HUDEP-2 (cell line): ENCODE results near the gene FSTL3.
"Not testable (repeated sequence)": the region's sequence is repeated elsewhere in the genome, so short reads cannot be mapped to it uniquely, and the experiment has no call there.

Experiments used
- DNase-seq, 76 experiments: peaks; one replicate each; lab custom pipeline; 2025; ENCODE audit not compliant: unreplicated experiment in 76 of 76; lab: John Stamatoyannopoulos, UW

FSTL3 gene

GRCh38 chr19:660793-661426, 15.3 kb upstream of the FSTL3 start:
- no peak for DNase-seq

GRCh38 chr19:661427-662196, 14.6 kb upstream of the FSTL3 start:
- peak in 42 of 76 experiments; percentile 13 to 70 (median 44) for DNase-seq

- peak in 50 of 76 experiments; percentile 8 to 60 (median 34) for DNase-seq
These were observed 13.8 kb upstream of the FSTL3 start for GRCh38 chr19:662207-662961.

DNA sequence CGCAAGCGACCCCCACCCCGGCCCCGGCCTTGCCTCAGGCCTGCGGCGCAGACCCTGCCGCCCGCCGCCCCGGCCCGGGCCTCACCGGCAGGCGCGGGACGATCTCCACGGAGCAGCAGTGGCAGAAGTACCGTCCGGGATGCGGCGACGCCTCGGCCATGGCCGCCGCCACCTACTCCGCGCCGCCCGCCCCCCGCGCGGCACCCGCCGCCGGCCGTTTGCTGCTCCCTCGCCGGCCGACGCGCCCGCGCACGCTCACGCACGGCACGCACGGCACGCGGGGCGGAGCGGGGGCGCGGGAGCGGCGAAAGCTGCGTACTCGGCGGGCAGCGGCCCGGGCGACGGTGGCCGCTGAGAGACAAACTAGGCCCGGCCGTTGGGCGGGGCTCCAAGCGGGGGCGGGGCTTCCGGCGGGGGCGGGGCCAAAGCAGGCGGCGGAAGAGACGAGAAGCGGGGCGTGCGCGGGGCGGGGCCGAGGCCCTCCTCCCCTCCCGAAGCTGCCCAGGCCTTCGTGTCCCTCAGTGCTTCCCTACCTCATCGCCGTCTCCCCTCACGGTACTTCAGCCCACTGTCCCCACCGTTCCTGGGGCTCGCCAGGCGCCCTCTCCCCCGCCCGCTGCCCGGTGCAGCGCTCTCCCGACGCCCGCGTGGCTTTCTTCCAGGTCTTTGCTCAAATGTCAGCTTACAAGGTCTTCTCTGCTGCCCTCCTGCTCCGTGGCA, 13.1 kb upstream of the FSTL3 start, which contains the start of gene RNF126:
Gene RNF126 (minus strand): TSS at position 253 of the 720 bp plus-strand sequence. CDS start 93 bp downstream, at position 160.
- peak in 72 of 76 experiments; percentile 49 to 98 (median 92) for DNase-seq

GRCh38 chr19:663682-664117, 12.5 kb upstream of the FSTL3 start:
- DNase-seq: no peak

DNA sequence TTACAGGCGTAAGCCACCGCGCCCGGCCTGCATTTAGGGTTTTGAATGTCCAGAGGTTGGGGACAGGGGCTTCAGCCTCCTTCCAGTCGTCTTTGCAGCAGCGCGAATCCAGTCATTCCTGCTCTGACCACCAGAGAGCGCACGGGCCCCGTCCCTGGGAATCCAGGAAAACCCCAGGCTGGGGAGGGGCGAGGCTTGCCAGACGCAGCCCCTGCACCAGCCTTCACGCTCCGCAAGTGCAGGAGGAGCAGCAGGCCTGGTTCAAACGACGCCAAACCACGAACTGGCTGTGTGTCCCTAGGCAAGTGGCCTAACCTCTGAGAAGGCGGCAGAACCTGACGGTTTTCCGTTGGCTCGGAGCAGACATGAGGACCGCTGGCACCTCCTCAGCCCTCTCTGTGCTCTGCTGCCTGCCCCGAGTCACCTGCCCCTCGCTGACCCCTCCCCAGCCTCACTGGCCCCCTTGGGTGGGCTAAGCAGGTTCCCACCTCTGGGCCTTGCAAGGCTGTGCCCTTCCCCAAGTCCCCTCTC, 11.2 kb upstream of the FSTL3 start:
- peak in 60 of 76 experiments; percentile 11 to 80 (median 59) for DNase-seq

DNA sequence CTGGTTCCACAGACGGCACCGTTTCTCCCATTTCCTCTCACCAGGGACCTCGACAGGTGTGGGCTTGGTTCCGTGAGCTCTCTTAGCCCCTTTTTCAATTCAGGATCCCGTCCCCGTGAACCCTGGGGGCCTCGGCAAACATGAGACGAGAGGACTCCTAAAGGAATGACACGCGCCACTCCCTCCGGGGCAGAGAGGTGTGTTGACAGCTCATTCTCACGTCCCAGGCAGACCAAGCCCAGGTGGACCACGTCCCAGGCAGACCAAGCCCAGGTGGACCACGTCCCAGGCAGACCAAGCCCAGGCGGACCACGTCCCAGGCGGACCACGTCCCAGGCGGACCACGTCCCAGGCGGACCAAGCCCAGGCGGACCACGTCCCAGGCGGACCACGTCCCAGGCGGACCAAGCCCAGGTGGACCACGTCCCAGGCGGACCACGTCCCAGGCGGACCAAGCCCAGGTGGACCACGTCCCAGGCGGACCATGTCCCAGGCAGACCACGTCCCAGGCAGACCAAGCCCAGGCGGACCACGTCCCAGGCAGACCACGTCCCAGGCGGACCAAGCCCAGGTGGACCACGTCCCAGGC, 9.1 kb upstream of the FSTL3 start:
- not testable (repeated sequence) for DNase-seq

DNA sequence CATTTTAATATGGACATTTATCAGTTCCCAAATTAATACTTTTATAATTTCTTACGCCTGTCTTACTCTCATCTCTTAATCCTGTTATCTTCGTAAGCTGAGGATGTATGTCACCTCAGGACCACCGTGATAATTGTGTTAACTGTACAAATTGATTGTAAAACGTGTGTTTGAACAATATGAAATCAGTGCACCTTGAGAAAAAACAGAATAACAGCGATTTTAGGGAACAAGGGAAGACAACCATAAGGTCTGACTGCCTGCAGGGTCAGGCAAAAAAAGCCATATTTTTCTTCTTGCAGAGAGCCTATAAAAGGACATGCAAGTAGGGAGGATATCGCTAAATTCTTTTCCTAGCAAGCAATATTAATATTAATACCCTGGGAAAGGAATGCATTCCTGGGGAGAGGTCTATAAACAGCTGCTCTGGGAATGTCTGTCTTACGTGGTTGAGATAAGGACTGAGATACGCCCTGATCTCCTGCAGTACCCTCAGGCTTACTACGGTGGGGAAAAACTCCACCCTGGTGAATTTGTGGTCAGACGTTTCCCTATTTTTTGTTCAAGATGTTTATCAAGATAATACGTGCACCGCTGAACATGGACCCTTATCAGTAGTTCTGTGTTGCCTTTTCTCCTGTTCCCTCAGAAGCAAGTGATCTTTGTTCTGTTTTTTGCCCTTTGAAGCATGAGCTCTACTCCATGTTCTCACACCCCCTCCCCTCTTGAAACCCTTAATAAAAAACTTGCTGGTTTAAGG, 7.3 kb upstream of the FSTL3 start:
- peak in 28 of 76 experiments; percentile 12 to 76 (median 34) for DNase-seq

DNA sequence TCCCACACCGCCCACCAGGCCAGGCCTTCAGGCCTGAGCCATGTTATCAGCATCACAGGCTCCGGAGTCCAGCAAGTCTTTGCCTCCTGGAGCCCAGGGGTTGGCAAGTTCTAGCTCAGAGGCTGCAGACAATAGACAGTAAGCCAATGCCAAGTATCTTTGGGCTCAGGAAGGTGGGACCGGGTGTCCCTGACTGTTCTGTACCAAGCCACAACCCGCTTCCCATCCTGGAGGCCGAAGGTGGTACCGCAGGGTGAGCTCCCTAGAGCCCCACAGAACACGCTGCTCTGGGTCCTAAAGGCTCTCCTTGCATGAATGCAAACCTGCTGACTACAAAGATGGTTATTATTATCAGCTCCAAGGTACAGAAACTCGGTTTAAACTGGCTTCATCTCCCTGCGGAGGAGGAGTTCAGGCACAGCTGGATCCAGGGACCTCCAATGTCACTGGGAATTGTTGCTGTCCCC, 5.5 kb upstream of the FSTL3 start:
- peak in 2 of 76 experiments; percentile 15 to 16 for DNase-seq

DNA sequence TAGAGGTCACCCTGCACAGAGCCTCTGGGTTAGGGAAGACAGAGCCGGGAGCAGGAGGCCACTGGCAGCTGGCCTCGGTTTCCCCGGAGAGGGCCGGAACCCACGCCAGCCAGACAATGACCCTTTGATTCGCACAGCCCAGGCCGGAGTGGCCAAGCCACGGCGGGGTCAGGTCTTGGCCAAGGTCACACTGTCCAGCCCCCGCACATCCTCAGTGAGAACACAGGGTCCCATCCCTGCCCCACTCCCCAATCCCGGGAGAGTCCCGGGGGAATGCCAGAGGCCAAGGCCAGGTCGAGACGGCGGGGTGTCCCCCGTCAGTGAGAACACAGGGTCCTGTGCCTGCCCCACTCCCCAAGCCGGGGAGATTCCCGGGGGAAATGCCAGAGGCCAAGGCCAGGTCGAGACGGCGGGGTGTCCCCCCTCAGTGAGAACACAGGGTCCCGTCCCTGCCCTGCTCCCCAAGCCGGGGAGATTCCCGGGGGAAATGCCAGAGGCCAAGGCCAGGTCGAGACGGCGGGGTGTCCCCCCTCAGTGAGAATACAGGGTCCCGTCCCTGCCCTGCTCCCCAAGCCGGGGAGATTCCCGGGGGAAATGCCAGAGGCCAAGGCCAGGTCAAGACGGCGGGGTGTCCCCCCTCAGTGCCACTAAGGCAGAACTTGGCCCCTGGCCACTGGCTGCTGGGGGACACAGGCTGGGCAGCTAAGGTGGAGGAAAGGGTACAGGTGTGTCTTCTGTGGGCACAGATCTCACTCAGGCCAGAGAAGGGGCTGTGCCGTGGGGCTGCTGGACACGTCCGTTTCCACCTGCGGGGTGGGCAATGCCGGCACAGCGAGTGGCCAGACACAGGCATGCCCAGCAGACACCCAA, 1.7 kb upstream of the FSTL3 start:
- no peak for DNase-seq

DNA sequence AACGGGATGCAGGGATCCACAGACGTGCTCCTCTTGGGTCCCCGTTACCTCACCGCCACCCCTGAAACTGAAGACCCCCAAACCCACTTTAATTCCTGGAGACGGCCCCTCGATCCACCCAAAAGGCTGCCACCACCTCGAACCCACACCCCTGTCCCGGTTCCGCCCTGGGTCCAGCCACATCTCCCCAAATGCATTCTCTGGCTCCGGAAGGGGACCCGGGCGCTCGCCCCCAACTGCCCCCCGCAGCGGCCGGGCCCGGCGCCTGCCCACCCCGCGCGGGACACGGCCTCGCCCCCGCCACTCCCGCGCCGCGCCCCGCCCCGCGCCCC, 219 bp upstream of the FSTL3 start:
- DNase-seq: no peak

- peak in 1 of 76 experiments; percentile 19 for DNase-seq
These were observed 1.0 kb downstream of the FSTL3 start for GRCh38 chr19:677201-677600.

DNA sequence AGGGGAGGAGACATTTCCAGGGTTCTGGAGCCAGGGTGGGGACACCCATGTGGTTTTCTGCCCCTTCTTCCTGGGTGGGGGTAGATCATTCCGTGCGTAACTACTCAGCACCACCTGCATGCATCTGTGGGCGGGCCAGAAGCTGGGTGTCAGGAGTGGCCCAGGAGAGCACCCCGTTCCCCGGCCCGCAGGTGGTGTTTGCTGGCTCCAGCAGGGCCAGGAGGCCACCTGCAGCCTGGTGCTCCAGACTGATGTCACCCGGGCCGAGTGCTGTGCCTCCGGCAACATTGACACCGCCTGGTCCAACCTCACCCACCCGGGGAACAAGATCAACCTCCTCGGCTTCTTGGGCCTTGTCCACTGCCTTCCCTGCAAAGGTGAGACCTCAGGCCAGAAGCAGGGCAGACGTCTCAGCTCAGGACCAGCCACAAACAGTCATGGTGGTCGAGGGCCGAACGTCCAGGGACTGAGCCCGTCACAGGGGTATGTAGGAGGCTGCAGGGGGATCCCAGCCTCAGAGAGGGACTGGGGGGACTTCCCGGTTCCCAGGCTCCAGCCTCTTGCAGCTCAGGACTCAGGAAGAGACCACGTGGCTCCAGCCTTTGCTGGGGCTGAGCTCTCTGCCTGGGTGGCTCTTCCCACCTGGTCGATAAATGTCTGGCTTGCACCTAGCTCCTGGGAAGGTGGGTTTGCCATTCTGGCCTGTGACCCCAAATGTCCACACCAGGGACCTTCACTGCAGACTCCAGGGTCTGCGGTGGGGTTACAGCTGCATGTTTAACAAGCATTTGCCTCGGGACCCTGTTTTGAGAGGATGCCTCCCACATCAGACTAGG, 1.6 kb downstream of the FSTL3 start:
- DNase-seq: no peak

DNA sequence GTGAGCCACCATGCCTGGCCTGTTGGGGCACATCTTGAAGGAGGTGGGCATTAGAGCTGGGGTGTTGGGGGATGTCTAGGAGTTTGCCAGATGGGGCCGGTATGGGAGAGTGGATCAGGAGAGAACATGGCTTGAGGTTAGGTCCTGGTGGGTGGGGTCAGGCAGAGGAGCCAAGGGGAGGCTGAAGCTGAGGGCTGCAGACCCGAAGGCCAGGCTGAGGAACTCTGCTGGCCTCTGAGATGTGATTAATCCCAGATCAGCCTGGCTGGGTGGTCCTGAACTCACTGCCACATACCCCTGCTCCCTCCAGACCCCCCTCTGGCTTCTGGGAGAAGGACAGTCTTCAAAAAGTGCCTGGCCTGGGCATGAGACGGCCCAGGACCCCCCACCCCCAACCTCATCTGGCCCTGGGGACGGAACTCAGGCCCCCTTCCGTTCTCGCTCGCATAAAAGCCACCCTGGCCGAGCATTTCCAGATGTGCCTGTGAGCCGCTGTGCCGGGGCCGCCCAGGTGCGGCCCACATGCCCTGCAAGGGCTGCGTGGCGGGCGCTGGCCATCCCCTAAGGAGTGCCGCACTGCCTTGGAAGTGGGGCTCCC, 2.7 kb downstream of the FSTL3 start:
- DNase-seq: no peak

DNA sequence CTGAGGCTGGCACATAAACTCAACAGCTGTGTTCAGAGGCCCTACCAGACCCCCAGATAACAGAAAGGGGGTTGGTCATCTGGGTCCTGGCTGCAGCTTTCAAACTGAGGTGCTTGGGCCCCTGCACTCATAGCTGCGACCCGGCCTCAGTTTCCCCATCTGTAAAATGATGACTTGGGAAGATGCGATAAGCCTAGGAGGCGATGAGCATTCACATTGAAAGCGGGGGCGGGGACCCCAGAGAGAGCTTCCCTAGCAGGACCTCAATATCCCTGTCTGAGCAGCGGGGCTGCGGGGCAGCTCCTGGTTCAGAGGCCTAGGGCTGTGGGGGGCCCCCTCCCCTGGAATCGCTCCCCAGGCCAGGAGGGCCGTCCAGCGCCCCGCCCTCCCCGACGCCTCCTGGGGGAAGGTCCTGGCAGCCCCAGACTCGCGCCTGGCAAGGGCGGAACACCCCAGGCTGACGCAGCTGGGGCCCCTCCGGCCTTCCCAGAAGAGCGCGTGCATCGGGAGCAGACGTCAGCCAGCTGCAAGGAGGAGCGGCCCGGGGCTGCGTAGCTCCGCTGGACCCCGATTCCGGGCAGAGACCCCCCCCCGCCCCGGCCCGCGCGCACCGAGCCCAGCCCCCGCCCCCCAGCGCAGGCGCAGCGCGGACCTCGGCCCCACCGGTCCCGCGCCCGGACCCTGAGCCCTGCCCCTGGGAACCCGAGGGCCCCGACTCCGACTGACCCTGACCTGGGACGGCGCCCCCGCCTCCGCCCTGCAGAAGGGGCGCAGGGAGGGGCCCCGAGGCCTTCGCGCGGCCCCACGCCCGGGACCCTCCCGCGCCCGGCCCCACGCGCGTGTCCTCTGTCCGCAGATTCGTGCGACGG, 3.5 kb downstream of the FSTL3 start:
- peak in 32 of 76 experiments; percentile 16 to 71 (median 36) for DNase-seq
